HepG2 (cell line): ENCODE measurements around the gene STMND1. TPM values are rescaled to one million over a fixed set of nuclear protein-coding genes. Genes with fewer than 3 reads are reported as not detected.

Experiments used
- ATAC-seq: fragments of 200-7000 bp; cut with Tn5 transposase; 3 replicates; pipeline ENCODE4 v1.9.1; 2020; ENCODE audit warnings: mild to moderate bottlenecking, moderate library complexity
- BruUV-seq: library from RNA; stranded (reverse); fragments of 400-500 nt; replicated peaks from 2 replicates; lab custom pipeline; 2021; lab: Mats Ljungman, UMichigan
- CTCF ChIA-PET: fragments of 300-600 bp; formaldehyde crosslinking; extraction: SDS; loops from one replicate; lab custom pipeline; 2021; ENCODE audit warnings: low total read pairs, inconsistent platforms, low intra/inter-chr PET ratio; lab: Yijun Ruan, JAX
- POLR2A ChIA-PET: fragments of 350-600 bp; sonication (Branson Sonifier 250); formaldehyde crosslinking; loops from one replicate; lab custom pipeline; 2020; ENCODE audit warnings: antibody characterized with exemption, inconsistent platforms; lab: Yijun Ruan, JAX
- DNase-seq: peaks from one replicate; pipeline ENCODE4 v3.0.0-alpha.2; 2015; ENCODE audit warnings: low spot score
- FAIRE-seq: peaks from 3 replicates; lab custom pipeline; 2011; peaks lifted over from hg19 to GRCh38; lab: Jason Lieb, UNC
- H2AFZ ChIP-seq: one replicate; pipeline ENCODE4 v1.6.1; 2011; ENCODE audit warnings: low read length, inconsistent platforms
- H3K27ac ChIP-seq: fragments of 300-600 bp; 3 replicates; pipeline ENCODE4 v1.8.0; 2011; ENCODE audit warnings: mixed run types, mild to moderate bottlenecking, mixed read lengths, low read length, inconsistent platforms; ENCODE audit not compliant: insufficient read depth; ENCODE audit errors: extremely low read length
- H3K27me3 ChIP-seq, 2 experiments: fragments of 200-600 bp in 1 of 2; 2 replicates in 1 of 2; 3 replicates in 1 of 2; pipeline versions ENCODE4 v1.6.0 to v1.8.0; 2011; ENCODE audit warnings: low read length in 2 of 2, mild to moderate bottlenecking in 2 of 2, moderate library complexity in 2 of 2, inconsistent platforms in 1 of 2; ENCODE audit not compliant: insufficient read depth in 2 of 2, control insufficient read depth in 1 of 2
- H3K36me3 ChIP-seq, 2 experiments: fragments of 200-600 bp in 1 of 2; replicated peaks in 1 of 2; 2 replicates in 1 of 2; 3 replicates in 1 of 2; pipeline versions ENCODE4 v1.5.1 to v1.8.0; 2011; ENCODE audit warnings: low read length in 2 of 2, inconsistent platforms in 1 of 2; ENCODE audit not compliant: insufficient read depth in 2 of 2, control insufficient read depth in 1 of 2
- H3K4me1 ChIP-seq: 2 replicates; pipeline ENCODE4 v1.5.1; 2012; ENCODE audit warnings: low read length, inconsistent platforms; ENCODE audit not compliant: insufficient read depth
- H3K4me2 ChIP-seq: 2 replicates; pipeline ENCODE4 v1.6.0; 2011; ENCODE audit warnings: low read depth, low read length, inconsistent platforms
- H3K4me3 ChIP-seq, 3 experiments: fragments of 200-600 bp in 1 of 3; sonication (generic), shearing (Covaris generic) in 1 of 3; replicated peaks in 1 of 3; 2 replicates each; pipeline ENCODE4 v1.5.1; 2011 to 2016; ENCODE audit warnings: low read length in 3 of 3, inconsistent platforms in 2 of 3, low read depth in 2 of 3, mild to moderate bottlenecking in 2 of 3, control low read depth in 1 of 3, mixed read lengths in 1 of 3; ENCODE audit not compliant: insufficient read depth in 1 of 3
- H3K79me2 ChIP-seq: one replicate; pipeline ENCODE4 v1.6.1; 2011; ENCODE audit warnings: low read length, inconsistent platforms; ENCODE audit not compliant: insufficient read depth
- H3K9ac ChIP-seq: 2 replicates; pipeline ENCODE4 v1.6.0; 2011; ENCODE audit warnings: mild to moderate bottlenecking, low read depth, low read length, inconsistent platforms; ENCODE audit not compliant: insufficient read depth
- H3K9me3 ChIP-seq: 2 replicates; pipeline ENCODE4 v1.5.1; 2012; ENCODE audit warnings: mild to moderate bottlenecking, low read length
- H4K20me1 ChIP-seq: 2 replicates; pipeline ENCODE4 v1.6.0; 2011; ENCODE audit warnings: inconsistent platforms, mild to moderate bottlenecking, low read length, moderate library complexity; ENCODE audit not compliant: insufficient read depth
- ATF7 ChIP-seq, 2 experiments: fragments of 450-650 bp in 1 of 2; sonication (generic) in 1 of 2; formaldehyde crosslinking in 1 of 2; IDR thresholded peaks; 2 replicates each; pipeline versions ENCODE4 v1.4.0 to v1.6.1; 2016 to 2020; ENCODE audit warnings: antibody characterized with exemption in 1 of 2, mild to moderate bottlenecking in 1 of 2, missing genetic modification reagents in 1 of 2
- CHD2 ChIP-seq: IDR thresholded peaks from 2 replicates; pipeline ENCODE4 v1.6.1; 2011; ENCODE audit warnings: low read depth, low read length, improper control_type of control experiment
- HMG20A ChIP-seq: IDR thresholded peaks from 2 replicates; pipeline ENCODE4 v1.6.1; 2016; ENCODE audit warnings: borderline replicate concordance
- HMGA1 ChIP-seq: sonication (generic); formaldehyde crosslinking; conservative IDR thresholded peaks from 2 replicates; pipeline ENCODE4 v1.4.0; 2020; ENCODE audit warnings: missing genetic modification reagents
- HOXD1 ChIP-seq: sonication (generic); formaldehyde crosslinking; IDR thresholded peaks from 2 replicates; pipeline ENCODE4 v1.5.0; 2020; ENCODE audit warnings: missing genetic modification reagents
- MTERF4 ChIP-seq: sonication (generic); formaldehyde crosslinking; IDR thresholded peaks from 2 replicates; pipeline ENCODE4 v1.8.0; 2023; ENCODE audit warnings: mild to moderate bottlenecking, missing genetic modification reagents
- NFATC3 ChIP-seq: sonication (generic); formaldehyde crosslinking; IDR thresholded peaks from 2 replicates; pipeline ENCODE4 v1.5.1; 2020; ENCODE audit warnings: mild to moderate bottlenecking, missing genetic modification reagents
- SMC3 ChIP-seq: IDR thresholded peaks from 2 replicates; pipeline ENCODE4 v1.6.1; 2011; ENCODE audit warnings: low read length, improper control_type of control experiment
- ZBTB20 ChIP-seq: sonication (generic); formaldehyde crosslinking; IDR thresholded peaks from 2 replicates; pipeline ENCODE4 v1.8.1; 2023; ENCODE audit warnings: missing genetic modification reagents, low read depth, mild to moderate bottlenecking, borderline replicate concordance
- ZFP41 ChIP-seq: sonication (generic); formaldehyde crosslinking; IDR thresholded peaks from 2 replicates; pipeline ENCODE4 v1.4.0; 2020; ENCODE audit warnings: mild to moderate bottlenecking, missing genetic modification reagents, borderline replicate concordance
- ZFP91 ChIP-seq: sonication (generic); formaldehyde crosslinking; IDR thresholded peaks from 2 replicates; pipeline ENCODE4 v1.9.0; 2022; ENCODE audit warnings: missing genetic modification reagents, mild to moderate bottlenecking, borderline replicate concordance
- ZNF251 ChIP-seq: sonication (generic); formaldehyde crosslinking; IDR thresholded peaks from 2 replicates; pipeline ENCODE4 v1.9.0; 2021; ENCODE audit warnings: mild to moderate bottlenecking, missing genetic modification reagents
- ZNF446 ChIP-seq: sonication (generic); formaldehyde crosslinking; IDR thresholded peaks from 2 replicates; pipeline ENCODE4 v1.5.0; 2020; ENCODE audit warnings: mild to moderate bottlenecking, missing genetic modification reagents
- ZNF644 ChIP-seq: IDR thresholded peaks from 2 replicates; pipeline ENCODE4 v1.6.1; 2016; ENCODE audit warnings: low read depth
- ZNF704 ChIP-seq: sonication (generic); formaldehyde crosslinking; IDR thresholded peaks from 2 replicates; pipeline ENCODE4 v1.8.1; 2023; ENCODE audit warnings: mild to moderate bottlenecking, inconsistent platforms, moderate library complexity, missing genetic modification reagents, borderline replicate concordance
- WGBS: methylation state at CpG from one replicate; pipeline ENCODE4 v1.1.6; 2017; ENCODE audit warnings: low lambda C conversion rate; 5-methylcytosine and 5-hydroxymethylcytosine counted together
- in situ Hi-C: cut with HindIII; loops from 2 replicates; pipeline ENCODE4 v1.10.0; 2017; ENCODE audit warnings: low pct_unique_long_range_greater_than_20kb; ENCODE audit not compliant: extremely low pct_ligation_motif_present
- intact Hi-C: fragments of 100-400 bp; cut with micrococcal nuclease; formaldehyde crosslinking; loops from one replicate; pipeline ENCODE4 v1.10.0; 2022; ENCODE audit not compliant: unreplicated experiment
- polyA plus RNA-seq, 8 experiments: library from polyadenylated mRNA; depleted of rRNA in 3 of 8; stranded (reverse) in 7 of 8; unstranded in 1 of 8; fragments of >200 nt; fragmentation: Illumina TruSeq in 4 of 8; extraction: Trizol in 4 of 8; gene quantifications; 2 replicates each; pipeline versions ENCODE4 v1.2.1 to v1.2.3, GENCODE V29; 2011 to 2016; ENCODE audit warnings: low read depth in 4 of 8, missing spikeins in 1 of 8, mixed read lengths in 1 of 8; ENCODE audit not compliant: insufficient read depth in 1 of 8
- total RNA-seq, 5 experiments: library from RNA; depleted of rRNA; stranded (reverse); fragments of >200 nt; fragmentation: Illumina TruSeq; extraction: Trizol; gene quantifications; 2 replicates each; pipeline ENCODE4 v1.2.3, GENCODE V29; 2016; ENCODE audit warnings: low read depth in 1 of 5
- TF ChIP-seq, protein P1 (sequence below): IDR thresholded peaks from 2 replicates; pipeline ENCODE4 v1.6.1; 2016; ENCODE audit warnings: low read depth, borderline replicate concordance

The STMND1 gene
- total and polyA plus RNA-seq, 2 of the 13 experiments (the other 11 are each of a cell fraction or from before 2014, with no cell fraction given), result not detected

DNA sequence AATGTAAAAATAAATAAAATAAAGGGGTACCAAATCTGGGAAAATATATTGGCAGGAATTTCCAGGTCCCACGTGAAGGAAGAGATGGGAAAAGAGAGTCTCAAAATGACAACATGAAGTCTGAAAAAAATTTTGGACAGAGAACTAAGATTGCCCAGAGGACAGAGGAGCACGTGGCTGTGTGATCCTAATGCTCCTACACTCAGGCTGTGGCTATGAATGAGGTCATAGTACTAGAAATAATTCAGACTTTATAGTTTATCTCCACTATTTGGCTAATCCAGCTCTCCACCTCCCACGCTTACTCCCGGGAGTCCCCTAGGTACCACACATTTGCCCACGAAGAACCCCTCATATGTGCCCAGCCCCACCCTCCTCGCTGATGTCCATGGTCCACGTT lies 42.8 kb upstream of the STMND1 start:
- TF ChIP-seq HOXD1 (no peak), NFATC3 (CRISPR knock-in tag) (no peak), HMGA1 (CRISPR knock-in tag) (no peak), CHD2 (no peak), SMC3 (no peak), ATF7 (IDR thresholded peaks at IDR 0.05) (0 out of 2 replicates have a peak, but pooled peaks have one; percentile 7), ATF7 (CRISPR knock-in tag; IDR thresholded peaks at IDR 0.05) (no peak)
- TF ChIP-seq, protein P1, sequence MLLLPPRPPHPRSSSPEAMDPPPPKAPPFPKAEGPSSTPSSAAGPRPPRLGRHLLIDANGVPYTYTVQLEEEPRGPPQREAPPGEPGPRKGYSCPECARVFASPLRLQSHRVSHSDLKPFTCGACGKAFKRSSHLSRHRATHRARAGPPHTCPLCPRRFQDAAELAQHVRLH, result no peak
- Histone ChIP-seq H3K4me2 (no peak overlapping the region), H3K9me3 (no peaks in the 10 kb centered on the region), H3K79me2 (no peaks in the 10 kb centered on the region), H3K27ac (no peak overlapping the region), H3K4me3 (no peak overlapping the region), H4K20me1 (no peaks in the 10 kb centered on the region), H3K36me3 (no peaks in the 10 kb centered on the region), H3K27me3 (no peaks in the 10 kb centered on the region), H3K9ac (no peak overlapping the region), H2AFZ (no peak overlapping the region), H3K4me1 (no peaks in the 10 kb centered on the region)
- no peak for DNase-seq
- CTCF ChIA-PET, result no interaction called here
- intact Hi-C loops, result no loop called here
- BruUV-seq, result no TSS peak
- ATAC-seq, result no peak
- POLR2A ChIA-PET, result no interaction called here
- in situ Hi-C loops, result no loop called here
- FAIRE-seq, result no peak
- WGBS, result under 1% methylated on average over 7 of the region's 7 CpGs

- H4K20me1 ChIP-seq, result no peaks in the 10 kb centered on the region
- intact Hi-C loops, result no loop called here
- no peak for TF ChIP-seq ZBTB20 (CRISPR knock-in tag)
- no peak for TF ChIP-seq MTERF4 (CRISPR knock-in tag)
- TF ChIP-seq ZNF251 (CRISPR knock-in tag), result no peak
- TF ChIP-seq HMG20A, result no peak
- no peak for TF ChIP-seq ZNF644 (CRISPR knock-in tag)
- no peak for TF ChIP-seq ZNF446 (CRISPR knock-in tag)
- no peak for TF ChIP-seq ZFP91 (CRISPR knock-in tag)
- no peak for TF ChIP-seq ZFP41 (CRISPR knock-in tag)
- TF ChIP-seq ZNF704 (CRISPR knock-in tag), result no peak
- TF ChIP-seq, all 625 proteins: peak for 0
- in situ Hi-C loops, result no loop called here
- BruUV-seq, result no TSS peak
- H3K9ac ChIP-seq, result no peak overlapping the region
- H3K4me1 ChIP-seq, result no peaks in the 10 kb centered on the region
- H3K36me3 ChIP-seq, result no peaks in the 10 kb centered on the region
- 18% methylated on average over 3 of the region's 3 CpGs for WGBS
- H2AFZ ChIP-seq, result no peak overlapping the region
- ATAC-seq, result no peak
- CTCF ChIA-PET, result no interaction called here
- H3K4me3 ChIP-seq, result no peak overlapping the region
- no peak overlapping the region for H3K4me2 ChIP-seq
- POLR2A ChIA-PET, result no interaction called here
- no peak for FAIRE-seq
- H3K27ac ChIP-seq, result no peak overlapping the region
- H3K9me3 ChIP-seq, result no peaks in the 10 kb centered on the region
- H3K27me3 ChIP-seq, result no peaks in the 10 kb centered on the region
- no peaks in the 10 kb centered on the region for H3K79me2 ChIP-seq
- no peak for DNase-seq
Observed at GRCh38 chr6:17059850-17060249, 42.0 kb upstream of the STMND1 start.
